Measurements from ENCODE around the gene IARS1. TPM values are rescaled to one million over a fixed set of nuclear protein-coding genes. Genes with fewer than 3 reads are reported as not detected.

Gene IARS1
- polyA plus RNA-seq, 1 of the 3 experiments (the other 2 are of a cell fraction), result 30.4 TPM

- Histone ChIP-seq H3K27me3 (ENCODE audit: insufficient read depth) (no peaks in the 10 kb centered on the region), H3K27ac (ENCODE audit: low read depth in 2 of 2, low read length in 1 of 2) (no peak overlapping the region), H3K4me2 (no peak overlapping the region), H3K9ac (no peak overlapping the region), H3F3A (replicated peaks; ENCODE audit: insufficient read depth) (peaks cover 11% of the 10 kb centered on the region), H3K9me3 (no peaks in the 10 kb centered on the region), H3K4me1 (ENCODE audit: control insufficient read depth in 1 of 2, insufficient read depth in 2 of 2, low read depth in 1 of 2, low read length in 1 of 2) (no peaks in the 10 kb centered on the region), H4K20me1 (ENCODE audit: insufficient read depth) (no peaks in the 10 kb centered on the region), H3K4me3 (ENCODE audit: low read depth in 2 of 2, low read length in 1 of 2) (no peak overlapping the region), H3K9me2 (no peaks in the 10 kb centered on the region), H2AFZ (ENCODE audit: low read depth) (no peak overlapping the region), H3K36me3 (replicated peaks in 1 of 2; ENCODE audit: control insufficient read depth in 1 of 2, insufficient read depth in 2 of 2, low read length in 1 of 2) (peaks cover 92% of the 10 kb centered on the region in 2 experiments), H3K79me2 (ENCODE audit: insufficient read depth) (no peaks in the 10 kb centered on the region)
- DNase-seq, result no peak
- ChIA-PET CTCF (interaction anchor here (11.4 kb wide), 1 partner anchor 131 kb away, joined by 65 read pairs; no protein-coding TSS in a partner anchor), POLR2A (no interaction called here)
- WGBS (ENCODE audit: low lambda C conversion rate), result 97% methylated on average over 5 of the region's 5 CpGs
- TF ChIP-seq SMC3 (IDR thresholded peaks at IDR 0.05; ENCODE audit: low read depth, low read length) (no peak), FOXM1 (IDR thresholded peaks at IDR 0.05; ENCODE audit: low read depth) (no peak), SIN3A (IDR thresholded peaks at IDR 0.05; ENCODE audit: borderline replicate concordance, low read depth, low read length) (no peak), FOXJ3 (CRISPR knock-in tag; IDR thresholded peaks at IDR 0.05) (no peak)
- TF ChIP-seq, protein P1, sequence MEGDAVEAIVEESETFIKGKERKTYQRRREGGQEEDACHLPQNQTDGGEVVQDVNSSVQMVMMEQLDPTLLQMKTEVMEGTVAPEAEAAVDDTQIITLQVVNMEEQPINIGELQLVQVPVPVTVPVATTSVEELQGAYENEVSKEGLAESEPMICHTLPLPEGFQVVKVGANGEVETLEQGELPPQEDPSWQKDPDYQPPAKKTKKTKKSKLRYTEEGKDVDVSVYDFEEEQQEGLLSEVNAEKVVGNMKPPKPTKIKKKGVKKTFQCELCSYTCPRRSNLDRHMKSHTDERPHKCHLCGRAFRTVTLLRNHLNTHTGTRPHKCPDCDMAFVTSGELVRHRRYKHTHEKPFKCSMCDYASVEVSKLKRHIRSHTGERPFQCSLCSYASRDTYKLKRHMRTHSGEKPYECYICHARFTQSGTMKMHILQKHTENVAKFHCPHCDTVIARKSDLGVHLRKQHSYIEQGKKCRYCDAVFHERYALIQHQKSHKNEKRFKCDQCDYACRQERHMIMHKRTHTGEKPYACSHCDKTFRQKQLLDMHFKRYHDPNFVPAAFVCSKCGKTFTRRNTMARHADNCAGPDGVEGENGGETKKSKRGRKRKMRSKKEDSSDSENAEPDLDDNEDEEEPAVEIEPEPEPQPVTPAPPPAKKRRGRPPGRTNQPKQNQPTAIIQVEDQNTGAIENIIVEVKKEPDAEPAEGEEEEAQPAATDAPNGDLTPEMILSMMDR (IDR thresholded peaks at IDR 0.05), result no peak
Measured at GRCh38 chr9:92270511-92270910, 23.0 kb downstream of the IARS1 start.

DNA sequence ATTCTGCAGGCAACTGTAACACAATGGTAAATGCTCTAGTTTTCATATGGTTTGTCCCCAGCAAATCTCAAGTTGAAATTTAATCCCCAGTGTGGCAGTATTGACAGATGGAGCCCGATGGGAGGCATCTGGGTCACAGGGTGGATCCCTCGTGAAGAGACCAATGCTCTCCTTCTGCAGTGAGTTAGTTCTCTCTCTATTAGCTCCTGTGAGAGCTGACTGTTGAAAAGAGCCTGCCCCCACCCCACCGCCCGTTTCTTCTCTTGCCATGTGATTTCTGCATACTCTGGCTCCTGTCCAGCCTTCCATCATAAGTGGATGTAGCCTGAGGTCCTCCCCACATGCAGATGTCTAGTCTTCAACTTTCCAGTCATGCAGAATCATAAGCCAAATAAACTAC, 27.0 kb downstream of the IARS1 start:
- TF ChIP-seq RFX5 (IDR thresholded peaks at IDR 0.05; ENCODE audit: low read length) (no peak), GABPA (IDR thresholded peaks at IDR 0.05; ENCODE audit: low read depth) (no peak), CHD2 (IDR thresholded peaks at IDR 0.05; ENCODE audit: low read length, partially characterized antibody) (no peak)
- Histone ChIP-seq H3K4me3 (ENCODE audit: low read depth in 2 of 2, low read length in 1 of 2) (no peak overlapping the region), H3F3A (replicated peaks; ENCODE audit: insufficient read depth) (no peaks in the 10 kb centered on the region), H3K27ac (ENCODE audit: low read depth in 2 of 2, low read length in 1 of 2) (no peak overlapping the region), H3K9me2 (no peaks in the 10 kb centered on the region), H4K20me1 (ENCODE audit: insufficient read depth) (no peaks in the 10 kb centered on the region), H3K9ac (no peak overlapping the region), H3K36me3 (replicated peaks in 1 of 2; ENCODE audit: control insufficient read depth in 1 of 2, insufficient read depth in 2 of 2, low read length in 1 of 2) (peaks cover 93 to 95% of the 10 kb centered on the region in 2 experiments), H2AFZ (ENCODE audit: low read depth) (no peak overlapping the region), H3K4me1 (ENCODE audit: control insufficient read depth in 1 of 2, insufficient read depth in 2 of 2, low read depth in 1 of 2, low read length in 1 of 2) (no peaks in the 10 kb centered on the region), H3K9me3 (no peaks in the 10 kb centered on the region), H3K4me2 (no peak overlapping the region), H3K79me2 (ENCODE audit: insufficient read depth) (no peaks in the 10 kb centered on the region), H3K27me3 (ENCODE audit: insufficient read depth) (no peaks in the 10 kb centered on the region)
- WGBS (ENCODE audit: low lambda C conversion rate), result 91% methylated on average over 4 of the region's 4 CpGs
- no peak for DNase-seq
- ChIA-PET POLR2A (no interaction called here), CTCF (interaction anchor here (1.6 to 11.4 kb wide), 2 partner anchors 24 to 127 kb away, joined by 5 to 65 read pairs; no protein-coding TSS in a partner anchor)

- DNase-seq, result no peak
- Histone ChIP-seq H3K9me3 (no peaks in the 10 kb centered on the region), H2AFZ (ENCODE audit: low read depth) (no peak overlapping the region), H3K79me2 (ENCODE audit: insufficient read depth) (no peaks in the 10 kb centered on the region), H3K4me3 (ENCODE audit: low read depth in 2 of 2, low read length in 1 of 2) (no peak overlapping the region), H4K20me1 (ENCODE audit: insufficient read depth) (no peaks in the 10 kb centered on the region), H3K4me1 (ENCODE audit: control insufficient read depth in 1 of 2, insufficient read depth in 2 of 2, low read depth in 1 of 2, low read length in 1 of 2) (no peaks in the 10 kb centered on the region), H3K36me3 (replicated peaks in 1 of 2; ENCODE audit: control insufficient read depth in 1 of 2, insufficient read depth in 2 of 2, low read length in 1 of 2) (peaks cover 90 to 94% of the 10 kb centered on the region in 2 experiments), H3K4me2 (no peak overlapping the region), H3K9me2 (no peaks in the 10 kb centered on the region), H3F3A (replicated peaks; ENCODE audit: insufficient read depth) (no peaks in the 10 kb centered on the region), H3K9ac (no peak overlapping the region), H3K27ac (ENCODE audit: low read depth in 2 of 2, low read length in 1 of 2) (no peak overlapping the region), H3K27me3 (ENCODE audit: insufficient read depth) (no peaks in the 10 kb centered on the region)
- WGBS (ENCODE audit: low lambda C conversion rate), result 88% methylated on average over 3 of the region's 3 CpGs
- POLR2A ChIA-PET, result interaction anchor here (0.6 to 1.0 kb wide), 2 partner anchors 10 to 538 kb away, joined by 3 to 6 read pairs; no protein-coding TSS in a partner anchor
- CTCF ChIA-PET, result interaction anchor here (1.6 to 11.4 kb wide), 2 partner anchors 22 to 125 kb away, joined by 5 to 65 read pairs; no protein-coding TSS in a partner anchor
- no peak for TF ChIP-seq CHD2 (IDR thresholded peaks at IDR 0.05; ENCODE audit: low read length, partially characterized antibody)
- TF ChIP-seq YY1 (IDR thresholded peaks at IDR 0.05; ENCODE audit: low read depth), result no peak
- TF ChIP-seq EP300 (IDR thresholded peaks at IDR 0.05; ENCODE audit: borderline replicate concordance in 1 of 2, low read depth in 1 of 2, low read length in 1 of 2), result no peak
- TF ChIP-seq USF1 (IDR thresholded peaks at IDR 0.05; ENCODE audit: borderline replicate concordance, low read depth), result no peak
- TF ChIP-seq RCOR1 (IDR thresholded peaks at IDR 0.05; ENCODE audit: low read length), result no peak
- no peak for TF ChIP-seq POLR2AphosphoS5 (IDR thresholded peaks at IDR 0.05; ENCODE audit: low read depth, low read length)
- TF ChIP-seq MEF2A (IDR thresholded peaks at IDR 0.05; ENCODE audit: borderline replicate concordance, low read depth), result no peak
- no peak for TF ChIP-seq ELF1 (IDR thresholded peaks at IDR 0.05)
- TF ChIP-seq USF2 (IDR thresholded peaks at IDR 0.05; ENCODE audit: borderline replicate concordance, low read depth, low read length), result no peak
- TF ChIP-seq, protein P1 (IDR thresholded peaks at IDR 0.05), result no peak
- TF ChIP-seq GATA2 (CRISPR knock-in tag; IDR thresholded peaks at IDR 0.05), result no peak
Measured at GRCh38 chr9:92265154-92265553, 28.3 kb downstream of the IARS1 start.

All from SK-N-SH (cell line).